ENCODE results near the gene TOM1L2.

The TOM1L2 gene

GRCh38 chr17:17893801-17894644, 78.2 kb downstream of the TOM1L2 start:
- no peak for DNase-seq

- DNase-seq, result no peak
These were observed 79.5 kb downstream of the TOM1L2 start for GRCh38 chr17:17892731-17893130.

GRCh38 chr17:17892009-17892408, 80.2 kb downstream of the TOM1L2 start:
- DNase-seq, result no peak

GRCh38 chr17:17890773-17891759, 81.1 kb downstream of the TOM1L2 start:
- no peak for DNase-seq

GRCh38 chr17:17889922-17890321, 82.3 kb downstream of the TOM1L2 start:
- no peak for DNase-seq

GRCh38 chr17:17888821-17889220, 83.4 kb downstream of the TOM1L2 start:
- DNase-seq, result no peak

- no peak for DNase-seq
These were observed 83.8 kb downstream of the TOM1L2 start for GRCh38 chr17:17888371-17888770.

- no peak for DNase-seq
These were observed 84.4 kb downstream of the TOM1L2 start for GRCh38 chr17:17887752-17888304.

- DNase-seq, result no peak
These were observed 85.5 kb downstream of the TOM1L2 start for GRCh38 chr17:17886726-17887125.

GRCh38 chr17:17886226-17886625, 86.0 kb downstream of the TOM1L2 start:
- no peak for DNase-seq

GRCh38 chr17:17884391-17885357, 87.5 kb downstream of the TOM1L2 start:
- no peak for DNase-seq

- no peak for DNase-seq
These were observed 88.4 kb downstream of the TOM1L2 start for GRCh38 chr17:17883801-17884200.

- no peak for DNase-seq
These were observed 90.1 kb downstream of the TOM1L2 start for GRCh38 chr17:17882082-17882581.

- DNase-seq, result no peak
These were observed 91.5 kb downstream of the TOM1L2 start for GRCh38 chr17:17880577-17881196.

GRCh38 chr17:17877529-17878358, 94.5 kb downstream of the TOM1L2 start:
- DNase-seq, result peak; percentile 48

- no peak for DNase-seq
These were observed 95.2 kb downstream of the TOM1L2 start for GRCh38 chr17:17876959-17877528.

GRCh38 chr17:17874478-17874877, 97.7 kb downstream of the TOM1L2 start:
- no peak for DNase-seq

GRCh38 chr17:17873450-17873991, 98.7 kb downstream of the TOM1L2 start:
- DNase-seq, result no peak

GRCh38 chr17:17872547-17873345, 99.5 kb downstream of the TOM1L2 start:
- DNase-seq, result no peak

Measured in midbrain (tissue), 1 donor.